ENCODE measurements around the gene MAGEF1.

DNA sequence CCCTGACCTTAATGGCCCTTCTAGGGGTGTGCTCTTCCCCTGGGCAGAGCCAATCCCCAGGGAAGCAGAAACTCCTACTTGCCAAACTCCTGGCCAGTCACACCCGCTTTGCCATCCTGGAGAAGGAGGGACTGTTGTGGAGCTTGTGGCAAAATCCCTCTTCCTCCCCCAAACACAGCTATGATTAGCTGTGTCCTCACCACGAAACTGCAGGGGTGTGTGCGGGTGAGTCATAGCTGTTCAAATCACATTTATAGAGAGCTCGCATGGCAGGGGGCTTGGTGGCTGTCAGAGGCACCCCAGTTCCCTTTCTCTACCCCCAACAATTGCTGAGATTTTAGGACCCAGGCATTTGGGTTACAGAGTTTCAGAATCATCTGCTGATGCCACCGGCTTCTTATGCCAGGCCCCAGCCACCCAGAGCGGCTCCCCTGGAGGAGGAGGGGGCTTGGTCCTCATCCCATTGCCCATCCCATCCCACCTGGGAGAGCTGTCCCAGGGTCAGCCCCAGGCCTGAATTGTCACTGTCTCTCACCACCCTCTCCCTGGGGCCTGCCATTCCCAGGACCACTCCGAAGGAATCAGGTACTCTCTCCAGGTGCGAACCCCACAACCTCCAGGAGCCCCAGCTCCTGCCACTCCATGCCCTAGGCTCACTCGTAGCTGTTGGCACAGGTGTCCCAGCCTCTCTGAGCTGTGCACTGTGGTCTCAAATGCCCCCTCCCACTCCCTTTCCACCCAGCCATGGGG, 28.8 kb upstream of the MAGEF1 start:
- TF ChIP-seq, protein P1, sequence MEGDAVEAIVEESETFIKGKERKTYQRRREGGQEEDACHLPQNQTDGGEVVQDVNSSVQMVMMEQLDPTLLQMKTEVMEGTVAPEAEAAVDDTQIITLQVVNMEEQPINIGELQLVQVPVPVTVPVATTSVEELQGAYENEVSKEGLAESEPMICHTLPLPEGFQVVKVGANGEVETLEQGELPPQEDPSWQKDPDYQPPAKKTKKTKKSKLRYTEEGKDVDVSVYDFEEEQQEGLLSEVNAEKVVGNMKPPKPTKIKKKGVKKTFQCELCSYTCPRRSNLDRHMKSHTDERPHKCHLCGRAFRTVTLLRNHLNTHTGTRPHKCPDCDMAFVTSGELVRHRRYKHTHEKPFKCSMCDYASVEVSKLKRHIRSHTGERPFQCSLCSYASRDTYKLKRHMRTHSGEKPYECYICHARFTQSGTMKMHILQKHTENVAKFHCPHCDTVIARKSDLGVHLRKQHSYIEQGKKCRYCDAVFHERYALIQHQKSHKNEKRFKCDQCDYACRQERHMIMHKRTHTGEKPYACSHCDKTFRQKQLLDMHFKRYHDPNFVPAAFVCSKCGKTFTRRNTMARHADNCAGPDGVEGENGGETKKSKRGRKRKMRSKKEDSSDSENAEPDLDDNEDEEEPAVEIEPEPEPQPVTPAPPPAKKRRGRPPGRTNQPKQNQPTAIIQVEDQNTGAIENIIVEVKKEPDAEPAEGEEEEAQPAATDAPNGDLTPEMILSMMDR (IDR thresholded peaks at IDR 0.05) = no peak
- no peak for TF ChIP-seq POLR2A (IDR thresholded peaks at IDR 0.05)
